Activated naive CD8-positive, alpha-beta T cell (primary cell): Measurements from ENCODE around the gene ADARB2.

Experiments
- H3K27ac Mint-ChIP-seq: one replicate; pipeline ENCODE4 v1.8.0; 2021; ENCODE audit warnings: mixed read lengths
- H3K27me3 Mint-ChIP-seq: one replicate; pipeline ENCODE4 v1.8.0; 2021; ENCODE audit warnings: mixed read lengths
- H3K36me3 Mint-ChIP-seq: one replicate; pipeline ENCODE4 v1.8.0; 2021; ENCODE audit warnings: mixed read lengths
- H3K4me1 Mint-ChIP-seq: one replicate; pipeline ENCODE4 v1.8.0; 2021; ENCODE audit warnings: low read depth, mixed read lengths
- H3K4me3 Mint-ChIP-seq: one replicate; pipeline ENCODE4 v1.8.0; 2021; ENCODE audit warnings: mild to moderate bottlenecking, mixed read lengths
- H3K9me3 Mint-ChIP-seq: one replicate; pipeline ENCODE4 v1.8.0; 2021; ENCODE audit warnings: low read depth, mixed read lengths

ADARB2 gene

DNA sequence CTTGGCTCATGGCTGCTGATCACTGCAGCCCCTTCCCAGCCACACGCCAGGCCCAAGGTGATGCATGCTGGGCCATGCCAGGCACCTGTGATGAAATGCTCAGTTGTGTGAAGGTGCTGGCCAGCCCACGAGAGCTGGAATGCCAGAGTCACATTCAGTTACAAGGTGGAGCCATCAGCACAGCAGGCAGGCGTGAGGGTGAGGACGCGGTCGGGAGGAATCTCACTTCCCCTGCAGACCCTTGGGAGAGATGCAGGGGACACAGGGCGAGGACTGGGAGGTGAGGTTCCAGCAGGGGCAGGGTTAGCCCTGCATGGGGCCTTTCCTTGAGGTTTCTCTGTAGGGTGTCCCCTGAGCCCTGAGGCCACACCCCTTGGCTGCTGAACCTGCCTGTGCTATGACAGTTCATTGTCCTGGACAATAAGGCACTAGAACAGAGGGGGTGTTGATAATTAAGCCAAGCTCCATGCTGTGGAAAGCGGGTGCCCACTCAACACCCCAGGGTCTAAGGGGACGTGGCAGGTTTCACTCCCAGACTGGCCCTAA lies 82.4 kb downstream of the ADARB2 start:
- Mint-ChIP-seq H3K27me3 (peaks cover 8% of the 10 kb centered on the region), H3K9me3 (no peaks in the 10 kb centered on the region)

DNA sequence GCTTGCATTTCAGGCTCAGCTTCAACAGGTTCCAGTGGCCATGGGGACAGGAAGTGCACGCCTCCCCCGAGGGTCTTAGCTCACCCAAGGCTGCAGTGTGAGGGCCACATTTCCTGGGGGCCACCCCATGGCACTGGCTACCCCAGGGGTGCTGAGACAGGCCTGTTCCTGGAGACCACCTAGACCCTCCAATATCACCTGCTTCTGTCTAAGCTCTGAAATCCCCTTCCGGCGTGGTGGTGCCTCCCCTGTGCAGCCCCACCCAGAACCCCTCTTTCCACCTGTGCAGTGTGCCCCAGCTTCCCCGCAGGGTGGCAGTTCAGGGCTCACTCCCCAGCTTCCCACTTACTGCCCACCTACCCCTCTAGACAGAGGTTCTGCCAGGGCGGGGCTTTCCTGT lies 83.1 kb downstream of the ADARB2 start:
- no peak overlapping the region for H3K27ac Mint-ChIP-seq
- H3K27me3 Mint-ChIP-seq, result peaks cover 8% of the 10 kb centered on the region
- no peak overlapping the region for H3K4me3 Mint-ChIP-seq
- no peaks in the 10 kb centered on the region for H3K36me3 Mint-ChIP-seq
- no peaks in the 10 kb centered on the region for H3K4me1 Mint-ChIP-seq
- H3K9me3 Mint-ChIP-seq, result no peaks in the 10 kb centered on the region

More for the DNA sequence above, 82.4 kb downstream of the ADARB2 start:
- Mint-ChIP-seq H3K36me3 (no peaks in the 10 kb centered on the region), H3K4me3 (no peak overlapping the region), H3K4me1 (no peaks in the 10 kb centered on the region), H3K27ac (no peak overlapping the region)

DNA sequence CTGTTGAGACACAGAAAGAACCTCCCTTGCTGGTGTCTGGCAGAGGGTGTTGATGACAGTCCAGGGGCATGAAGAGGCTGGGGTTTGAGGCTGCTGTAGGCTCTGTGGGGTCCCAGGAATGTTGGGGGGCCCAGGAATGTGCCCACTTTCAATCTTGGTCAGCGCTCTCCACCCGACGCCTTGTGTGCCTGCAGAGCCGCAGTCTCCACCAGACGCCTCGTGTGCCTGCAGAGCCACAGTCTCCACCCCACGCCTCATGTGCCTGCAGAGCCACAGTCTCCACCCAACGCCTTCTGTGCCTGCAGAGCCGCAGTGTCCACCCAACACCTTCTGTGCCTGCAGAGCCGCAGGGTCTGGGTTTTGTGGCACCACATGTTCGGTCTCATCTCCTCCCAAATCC lies 84.0 kb downstream of the ADARB2 start:
- H3K4me1 Mint-ChIP-seq, result no peaks in the 10 kb centered on the region
- peaks cover 2% of the 10 kb centered on the region for H3K9me3 Mint-ChIP-seq

DNA sequence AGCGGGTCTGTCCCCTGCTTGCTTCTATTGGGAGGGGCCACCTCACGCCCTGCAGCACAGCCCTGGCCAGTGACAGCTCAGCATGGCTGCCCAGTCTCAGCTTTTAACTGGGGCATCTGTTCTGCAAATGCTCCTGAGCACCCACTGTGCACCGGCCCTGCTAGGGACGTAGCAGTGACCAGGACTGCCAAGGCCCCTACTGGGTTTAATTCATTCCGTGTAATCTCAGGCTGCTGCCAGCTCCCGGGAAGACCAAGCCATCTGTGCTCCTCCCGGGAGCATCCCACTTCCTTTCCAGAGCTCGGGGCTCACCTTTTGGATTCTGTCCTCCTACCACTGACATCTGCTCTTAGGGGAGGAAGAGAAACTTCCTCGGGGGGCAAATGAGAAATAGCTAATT lies 85.2 kb downstream of the ADARB2 start:
- no peaks in the 10 kb centered on the region for H3K36me3 Mint-ChIP-seq
- no peak overlapping the region for H3K4me3 Mint-ChIP-seq
- peaks cover 4% of the 10 kb centered on the region for H3K27me3 Mint-ChIP-seq
- H3K9me3 Mint-ChIP-seq, result peaks cover 4% of the 10 kb centered on the region
- H3K27ac Mint-ChIP-seq, result no peak overlapping the region
- H3K4me1 Mint-ChIP-seq, result no peaks in the 10 kb centered on the region

More for the DNA sequence above, 84.0 kb downstream of the ADARB2 start:
- Mint-ChIP-seq H3K4me3 (no peak overlapping the region), H3K27ac (no peak overlapping the region), H3K36me3 (no peaks in the 10 kb centered on the region), H3K27me3 (peaks cover 8% of the 10 kb centered on the region)

DNA sequence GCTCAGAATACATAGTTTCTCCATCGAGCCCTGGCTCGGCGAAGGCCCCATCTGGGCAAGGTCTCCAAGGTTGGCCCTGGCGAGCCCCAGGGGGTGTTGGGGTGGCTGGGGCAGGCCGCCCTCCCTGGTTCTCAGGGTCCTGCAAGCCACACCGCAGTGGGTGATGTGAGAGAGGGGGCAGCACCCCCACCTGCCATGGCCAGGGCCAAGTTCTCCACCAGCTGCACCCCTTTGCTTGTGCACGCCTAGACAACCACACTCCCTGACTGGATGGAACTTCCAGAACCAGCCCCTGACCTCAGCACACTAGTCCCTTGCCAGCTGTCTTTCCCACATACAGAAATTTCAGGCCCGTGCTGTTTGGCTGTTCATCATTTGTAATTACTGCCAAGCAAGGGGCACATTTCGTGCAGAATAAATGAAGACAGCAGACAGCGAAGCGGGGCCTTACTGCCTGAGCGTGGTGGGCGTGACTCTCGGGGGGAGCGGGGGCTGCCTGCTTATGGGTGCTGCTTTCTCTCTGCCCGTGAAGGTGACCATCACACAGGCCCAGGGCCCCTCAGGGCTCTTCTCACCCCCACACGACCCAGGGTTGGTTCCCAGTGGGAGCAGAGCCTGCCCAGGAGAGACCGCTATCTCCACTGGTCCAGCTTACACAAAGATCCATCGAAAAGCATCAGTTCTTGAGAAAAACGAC lies 85.9 kb downstream of the ADARB2 start:
- Mint-ChIP-seq H3K36me3 (no peaks in the 10 kb centered on the region), H3K9me3 (peaks cover 4% of the 10 kb centered on the region), H3K4me3 (no peak overlapping the region), H3K27me3 (peaks cover 4% of the 10 kb centered on the region), H3K4me1 (no peaks in the 10 kb centered on the region), H3K27ac (no peak overlapping the region)

DNA sequence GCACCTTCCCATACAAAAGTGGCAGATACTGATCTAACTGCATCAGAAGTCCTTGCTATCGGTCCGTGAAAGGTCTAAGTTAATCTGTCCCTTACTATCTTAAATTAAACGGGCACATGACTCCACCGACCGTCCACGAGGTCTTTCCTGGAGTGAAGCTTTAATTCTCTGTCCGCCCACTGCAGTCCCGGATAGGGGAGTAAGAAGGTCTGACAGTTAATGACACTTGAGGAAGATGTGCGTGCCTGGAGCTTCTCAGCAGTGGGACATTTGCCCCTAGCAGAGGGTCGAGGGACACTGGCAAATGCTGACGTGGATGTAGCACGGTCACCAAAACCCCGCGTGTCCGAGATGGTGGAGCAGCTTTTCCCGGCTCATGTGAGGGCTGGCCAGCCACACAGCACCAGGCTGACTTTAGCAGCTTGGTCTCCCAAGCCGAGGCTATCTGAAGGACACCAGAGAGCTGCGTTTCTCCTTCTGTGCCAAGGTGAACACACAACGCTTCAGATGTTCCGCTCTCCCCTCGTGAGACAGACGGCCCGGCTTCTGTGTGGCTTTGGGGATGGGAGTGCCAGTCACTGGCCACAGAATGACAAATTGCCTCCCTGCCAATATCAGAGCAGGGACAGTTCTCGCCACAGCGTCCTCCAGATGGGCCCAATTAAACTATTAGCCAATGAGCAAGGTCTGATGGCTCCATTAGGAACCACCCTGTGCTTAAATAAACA lies 86.6 kb downstream of the ADARB2 start:
- H3K4me1 Mint-ChIP-seq, result no peaks in the 10 kb centered on the region
- H3K9me3 Mint-ChIP-seq, result peaks cover 4% of the 10 kb centered on the region
- H3K4me3 Mint-ChIP-seq, result no peak overlapping the region
- no peak overlapping the region for H3K27ac Mint-ChIP-seq
- no peaks in the 10 kb centered on the region for H3K36me3 Mint-ChIP-seq
- H3K27me3 Mint-ChIP-seq, result peaks cover 4% of the 10 kb centered on the region

DNA sequence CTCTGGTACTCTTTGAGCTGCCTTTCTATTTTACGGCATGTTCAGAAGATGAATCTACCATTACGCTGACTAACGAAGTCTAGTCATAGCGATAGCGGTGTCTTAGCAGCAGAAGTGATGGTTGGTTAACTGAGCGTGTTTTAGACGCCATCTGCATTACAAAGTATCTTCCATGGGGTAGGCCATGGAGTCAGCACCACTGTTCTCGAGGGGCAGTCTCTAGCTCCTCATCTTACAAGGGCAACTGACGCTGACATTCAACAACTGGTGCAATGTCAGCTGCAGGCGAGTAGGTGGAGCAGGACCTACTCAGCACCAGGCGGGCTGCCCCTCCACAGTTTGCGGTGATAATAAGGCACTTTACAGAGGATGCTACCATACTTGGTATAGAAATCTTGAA lies 88.7 kb downstream of the ADARB2 start:
- H3K9me3 Mint-ChIP-seq, result peaks cover 8% of the 10 kb centered on the region
- H3K4me1 Mint-ChIP-seq, result no peaks in the 10 kb centered on the region
- H3K4me3 Mint-ChIP-seq, result no peak overlapping the region
- H3K27ac Mint-ChIP-seq, result no peak overlapping the region
- peaks cover 4% of the 10 kb centered on the region for H3K27me3 Mint-ChIP-seq
- no peaks in the 10 kb centered on the region for H3K36me3 Mint-ChIP-seq

DNA sequence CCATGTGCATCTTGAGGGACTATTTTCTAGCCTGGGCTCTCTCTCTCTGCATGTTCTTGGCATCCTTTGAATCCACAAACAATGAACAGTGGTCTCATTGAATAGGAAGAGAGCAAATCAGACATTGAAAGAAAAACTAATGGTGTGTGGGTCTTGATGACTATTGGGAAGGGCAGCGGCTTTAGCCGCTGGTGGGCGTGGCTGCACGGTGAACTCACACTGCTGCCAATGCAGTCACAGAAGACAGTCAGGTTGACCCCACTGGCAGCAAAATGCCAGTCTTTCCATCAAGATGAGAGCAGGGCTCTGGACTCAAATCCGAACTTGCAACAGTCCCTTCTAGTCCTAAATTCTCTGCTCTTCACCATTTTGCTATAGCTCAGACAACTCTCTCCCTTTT lies 91.0 kb downstream of the ADARB2 start:
- no peaks in the 10 kb centered on the region for H3K27me3 Mint-ChIP-seq
- no peaks in the 10 kb centered on the region for H3K4me1 Mint-ChIP-seq
- H3K36me3 Mint-ChIP-seq, result no peaks in the 10 kb centered on the region
- no peak overlapping the region for H3K27ac Mint-ChIP-seq
- peaks cover 8% of the 10 kb centered on the region for H3K9me3 Mint-ChIP-seq
- H3K4me3 Mint-ChIP-seq, result no peak overlapping the region

DNA sequence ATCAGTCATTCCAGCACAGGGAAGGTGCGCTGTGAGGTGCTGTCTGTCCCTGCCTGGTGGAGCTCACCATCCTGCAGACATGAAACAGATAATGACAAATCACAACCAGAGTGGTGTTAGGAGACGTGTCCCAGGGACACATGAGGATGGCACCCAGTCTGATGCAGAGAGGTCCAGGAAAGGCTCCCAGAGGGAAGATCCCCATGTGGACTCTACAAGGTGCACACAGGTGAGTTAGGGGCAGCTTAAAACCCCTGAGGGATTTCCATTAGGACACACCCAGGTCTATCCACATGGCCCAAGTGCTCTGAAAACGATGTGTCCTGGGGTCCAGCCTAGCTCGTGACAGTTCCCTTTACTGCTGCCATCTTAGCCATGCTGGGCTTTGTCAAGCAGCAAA lies 91.4 kb downstream of the ADARB2 start:
- peaks cover 8% of the 10 kb centered on the region for H3K9me3 Mint-ChIP-seq
- no peak overlapping the region for H3K27ac Mint-ChIP-seq
- H3K4me1 Mint-ChIP-seq, result no peaks in the 10 kb centered on the region
- H3K27me3 Mint-ChIP-seq, result no peaks in the 10 kb centered on the region
- H3K4me3 Mint-ChIP-seq, result no peak overlapping the region
- H3K36me3 Mint-ChIP-seq, result no peaks in the 10 kb centered on the region

DNA sequence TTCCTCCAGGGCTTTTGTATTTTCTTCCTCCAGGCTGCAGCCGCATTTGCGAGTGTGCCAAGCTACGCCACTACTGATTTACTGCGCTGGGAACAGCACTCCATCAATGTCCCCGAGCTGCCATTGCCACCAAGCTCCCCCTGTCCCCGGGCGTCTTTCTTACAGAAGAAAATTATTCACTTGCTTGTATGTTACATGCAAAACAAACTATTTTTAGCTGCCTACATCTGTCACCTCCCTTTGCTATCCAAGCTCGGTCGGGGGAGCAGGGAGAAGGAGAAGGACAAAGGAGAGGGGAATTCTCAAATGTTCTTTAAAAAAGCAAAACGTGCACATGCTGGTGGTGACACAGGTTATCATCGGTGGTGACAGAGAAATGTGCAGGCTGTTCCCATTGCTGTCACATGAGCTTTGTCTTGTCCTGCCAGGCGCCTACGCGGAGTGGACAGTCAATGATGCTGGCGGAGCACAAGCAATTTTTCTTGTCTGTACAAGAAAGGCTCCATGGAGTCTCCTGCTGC lies 93.1 kb downstream of the ADARB2 start:
- no peaks in the 10 kb centered on the region for H3K4me1 Mint-ChIP-seq
- no peaks in the 10 kb centered on the region for H3K27me3 Mint-ChIP-seq
- H3K36me3 Mint-ChIP-seq, result no peaks in the 10 kb centered on the region
- no peak overlapping the region for H3K4me3 Mint-ChIP-seq
- H3K9me3 Mint-ChIP-seq, result peaks cover 8% of the 10 kb centered on the region
- H3K27ac Mint-ChIP-seq, result no peak overlapping the region

DNA sequence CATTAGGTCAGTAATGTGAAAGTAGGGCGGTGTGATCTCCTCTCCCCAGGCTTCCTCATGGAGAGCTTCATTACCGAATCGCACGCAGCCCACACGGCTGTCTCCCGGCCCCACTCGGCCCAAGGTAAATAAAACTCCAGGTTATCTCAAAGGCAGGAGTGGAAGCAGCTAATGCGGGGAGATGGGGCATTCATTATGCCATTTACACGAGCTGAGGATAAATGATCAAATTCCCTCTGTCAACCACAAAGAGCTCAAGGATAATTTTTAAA lies 93.5 kb downstream of the ADARB2 start:
- H3K4me1 Mint-ChIP-seq, result no peaks in the 10 kb centered on the region
- H3K36me3 Mint-ChIP-seq, result no peaks in the 10 kb centered on the region
- peaks cover 8% of the 10 kb centered on the region for H3K9me3 Mint-ChIP-seq
- H3K27me3 Mint-ChIP-seq, result no peaks in the 10 kb centered on the region
- no peak overlapping the region for H3K4me3 Mint-ChIP-seq
- H3K27ac Mint-ChIP-seq, result no peak overlapping the region

DNA sequence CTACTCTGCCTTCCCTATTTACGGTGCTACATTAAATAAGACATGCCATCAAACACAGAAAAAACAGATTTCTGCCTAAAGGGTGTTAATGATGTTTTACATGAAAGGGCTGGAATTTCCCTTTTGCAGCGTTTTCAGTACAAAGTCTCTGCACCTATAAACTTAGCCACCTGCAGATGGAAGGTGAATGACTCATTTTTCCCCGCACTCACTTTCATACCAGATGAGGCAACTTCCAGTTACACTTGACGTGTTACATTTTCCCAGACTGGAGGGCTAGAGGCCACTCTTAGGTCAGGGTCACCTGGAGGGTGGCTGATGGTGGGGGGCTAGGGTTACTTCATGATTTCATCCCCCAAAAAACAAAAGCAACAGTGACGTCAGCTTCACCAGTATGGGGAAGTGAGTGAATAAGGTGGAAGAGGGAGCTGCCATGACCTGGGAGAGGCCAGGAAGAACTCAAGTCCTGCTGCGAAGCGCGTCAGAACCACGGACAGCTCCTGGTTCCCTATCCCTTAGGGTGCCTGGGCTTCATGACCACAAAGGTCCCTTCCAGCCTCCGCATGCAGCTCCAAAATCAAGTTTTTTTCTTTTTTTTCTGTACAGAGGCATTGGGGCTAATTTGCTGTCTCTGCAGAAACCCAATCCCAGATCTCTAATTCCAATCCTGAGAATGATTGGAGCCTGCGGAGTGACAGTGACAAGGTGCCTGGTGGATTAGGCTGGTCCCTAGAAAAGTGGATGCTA lies 94.0 kb downstream of the ADARB2 start:
- Mint-ChIP-seq H3K4me1 (no peaks in the 10 kb centered on the region), H3K27me3 (no peaks in the 10 kb centered on the region), H3K27ac (no peak overlapping the region), H3K9me3 (peaks cover 6% of the 10 kb centered on the region), H3K4me3 (no peak overlapping the region), H3K36me3 (no peaks in the 10 kb centered on the region)

DNA sequence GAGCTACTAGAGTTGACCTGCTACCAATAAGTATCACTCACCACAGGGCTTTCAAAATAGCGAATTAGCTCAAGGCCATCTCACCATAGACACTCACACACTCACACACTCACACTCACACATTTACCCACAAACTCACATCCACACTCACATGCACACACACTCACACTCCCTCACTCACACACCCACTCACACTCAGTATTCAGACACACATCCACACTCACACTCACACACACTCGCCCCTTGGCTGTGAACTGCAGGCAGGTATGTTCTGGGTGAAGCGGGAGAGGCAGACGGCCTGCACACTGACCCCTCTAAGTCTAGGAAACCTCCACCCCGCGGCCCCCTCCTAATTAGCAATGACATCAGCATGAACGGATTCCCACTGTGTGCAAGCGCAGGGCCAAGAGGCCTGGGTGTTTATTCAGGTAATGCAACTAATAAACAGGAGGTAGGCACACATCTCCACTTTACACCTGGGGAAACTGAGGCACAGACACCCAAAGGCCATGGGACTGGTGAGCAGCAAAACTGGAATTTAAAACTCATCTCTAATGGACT lies 94.6 kb downstream of the ADARB2 start:
- no peaks in the 10 kb centered on the region for H3K36me3 Mint-ChIP-seq
- peaks cover 2% of the 10 kb centered on the region for H3K27me3 Mint-ChIP-seq
- no peaks in the 10 kb centered on the region for H3K4me1 Mint-ChIP-seq
- H3K27ac Mint-ChIP-seq, result no peak overlapping the region
- peaks cover 4% of the 10 kb centered on the region for H3K9me3 Mint-ChIP-seq
- no peak overlapping the region for H3K4me3 Mint-ChIP-seq

DNA sequence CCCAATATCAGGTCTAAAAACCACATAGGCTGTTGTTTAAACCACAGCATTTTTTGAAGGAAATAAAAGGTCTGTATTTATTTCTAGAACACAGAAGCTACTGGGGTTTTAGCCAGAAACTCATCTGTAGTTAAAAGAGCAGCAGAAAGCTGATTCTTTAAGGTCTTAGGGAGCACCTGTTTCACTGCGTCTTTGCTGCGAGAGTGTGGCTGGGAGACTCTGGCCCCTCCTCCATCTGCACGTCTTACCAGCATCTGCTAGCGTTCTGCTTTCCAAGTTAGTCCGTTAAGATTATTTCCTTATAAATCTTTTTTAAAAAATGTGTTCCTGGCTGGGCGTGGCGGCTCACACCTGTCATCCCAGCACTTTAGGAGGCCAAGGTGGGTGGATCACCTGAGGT lies 95.9 kb downstream of the ADARB2 start:
- no peak overlapping the region for H3K27ac Mint-ChIP-seq
- no peaks in the 10 kb centered on the region for H3K4me1 Mint-ChIP-seq
- H3K9me3 Mint-ChIP-seq, result peaks cover 4% of the 10 kb centered on the region
- H3K36me3 Mint-ChIP-seq, result no peaks in the 10 kb centered on the region
- peaks cover 2% of the 10 kb centered on the region for H3K27me3 Mint-ChIP-seq
- no peak overlapping the region for H3K4me3 Mint-ChIP-seq

DNA sequence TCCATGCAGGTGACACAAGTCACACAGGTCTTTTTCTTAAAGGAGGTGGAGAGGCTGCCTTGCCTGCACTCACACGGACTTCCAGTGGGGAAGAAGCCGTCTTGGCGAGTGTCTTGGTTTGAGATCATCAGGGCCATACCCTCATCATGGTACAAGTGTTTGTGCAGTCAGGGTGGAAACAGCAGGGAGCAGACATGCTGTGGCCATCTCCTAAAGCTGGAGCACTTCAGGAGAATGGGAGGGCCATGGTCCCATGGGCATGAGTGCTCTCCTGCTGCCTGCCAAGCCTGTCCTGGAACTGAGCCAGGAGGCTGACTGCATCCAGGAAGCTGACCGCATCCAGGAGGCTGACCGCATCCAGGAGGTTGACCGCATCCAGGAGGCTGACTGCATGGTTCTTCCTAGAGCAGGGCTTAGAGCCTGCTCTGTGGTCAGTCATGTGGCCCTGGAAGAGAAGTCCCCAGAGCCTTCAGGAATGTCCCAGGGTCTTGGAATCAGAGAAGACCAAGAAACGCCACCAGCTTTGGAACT lies 98.4 kb downstream of the ADARB2 start:
- Mint-ChIP-seq H3K27ac (no peak overlapping the region), H3K36me3 (no peaks in the 10 kb centered on the region), H3K4me1 (no peaks in the 10 kb centered on the region), H3K9me3 (no peaks in the 10 kb centered on the region), H3K4me3 (no peak overlapping the region), H3K27me3 (peaks cover 7% of the 10 kb centered on the region)
